Cerebellar cortex (tissue), 1 donor: ENCODE measurements around the gene PRDM1.
"Not testable (repeated sequence)": the region's sequence is repeated elsewhere in the genome, so short reads cannot be mapped to it uniquely, and the experiment has no call there.

Source experiments
- DNase-seq: peaks from one replicate; pipeline ENCODE4 v3.0.0-alpha.2; 2015; ENCODE audit warnings: low spot score

The PRDM1 gene

DNA sequence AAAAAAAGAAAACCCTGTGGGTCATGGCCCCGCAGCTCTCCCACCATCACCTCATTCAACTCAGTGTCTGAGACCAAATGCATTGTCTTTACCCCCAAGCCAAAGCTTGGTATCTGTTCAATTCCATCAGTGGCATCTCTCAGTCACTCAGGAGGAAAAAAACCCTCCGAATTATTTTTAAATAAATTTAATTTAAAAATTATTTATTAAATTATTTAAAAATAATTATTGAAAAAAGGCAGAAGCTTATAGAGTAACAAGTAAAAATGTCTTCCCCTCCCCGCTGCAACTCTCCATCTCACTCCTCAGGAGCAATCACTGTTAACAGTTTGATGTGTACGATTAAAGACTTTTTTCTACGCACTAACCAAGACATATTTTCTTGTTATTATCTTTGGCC, 50.7 kb downstream of the PRDM1 start:
- no peak for DNase-seq

- DNase-seq, result no peak
Measured at GRCh38 chr6:106138151-106138550, 52.0 kb downstream of the PRDM1 start.

DNA sequence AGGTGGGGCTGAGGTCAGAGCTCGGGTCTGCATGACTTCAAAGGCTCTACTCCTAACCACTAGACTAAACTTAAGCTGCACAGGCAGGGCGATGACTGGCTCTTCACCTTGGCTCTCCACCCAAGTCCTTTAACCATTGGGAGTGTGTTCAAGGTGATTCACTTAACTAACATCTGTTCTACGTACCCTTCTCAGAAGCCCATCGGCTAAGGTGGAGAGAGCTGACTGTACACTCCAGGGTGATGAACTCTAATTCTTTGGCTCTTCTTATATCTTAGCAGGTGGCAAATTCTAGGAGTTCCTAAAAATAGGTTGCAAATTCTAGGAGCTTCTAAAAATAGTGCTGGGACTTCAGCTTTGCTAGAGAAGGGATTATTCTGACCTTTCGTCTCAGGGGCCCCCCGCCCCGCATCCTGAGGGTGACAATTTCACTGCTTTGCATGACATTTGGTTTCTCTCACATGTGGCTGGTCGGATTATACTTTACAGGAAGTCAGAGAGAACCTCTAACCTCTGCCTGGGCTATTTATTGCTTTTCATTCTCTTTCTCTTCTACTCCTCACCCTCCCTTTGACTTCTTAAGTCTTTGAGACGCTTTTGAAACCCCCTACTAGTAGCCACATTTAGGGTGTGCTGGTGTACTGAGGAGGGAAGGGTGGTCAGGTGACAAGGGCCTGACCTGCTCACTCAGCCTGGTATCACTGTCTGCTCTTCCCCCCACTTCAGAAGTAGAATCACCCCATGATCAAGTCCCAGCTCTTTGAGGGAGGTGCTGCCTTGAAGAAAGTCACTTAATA, 55.5 kb downstream of the PRDM1 start:
- no peak for DNase-seq

GRCh38 chr6:106142876-106143431, 56.8 kb downstream of the PRDM1 start:
- no peak for DNase-seq

GRCh38 chr6:106143665-106144064, 57.5 kb downstream of the PRDM1 start:
- no peak for DNase-seq

GRCh38 chr6:106145144-106145543, 59.0 kb downstream of the PRDM1 start:
- no peak for DNase-seq

DNA sequence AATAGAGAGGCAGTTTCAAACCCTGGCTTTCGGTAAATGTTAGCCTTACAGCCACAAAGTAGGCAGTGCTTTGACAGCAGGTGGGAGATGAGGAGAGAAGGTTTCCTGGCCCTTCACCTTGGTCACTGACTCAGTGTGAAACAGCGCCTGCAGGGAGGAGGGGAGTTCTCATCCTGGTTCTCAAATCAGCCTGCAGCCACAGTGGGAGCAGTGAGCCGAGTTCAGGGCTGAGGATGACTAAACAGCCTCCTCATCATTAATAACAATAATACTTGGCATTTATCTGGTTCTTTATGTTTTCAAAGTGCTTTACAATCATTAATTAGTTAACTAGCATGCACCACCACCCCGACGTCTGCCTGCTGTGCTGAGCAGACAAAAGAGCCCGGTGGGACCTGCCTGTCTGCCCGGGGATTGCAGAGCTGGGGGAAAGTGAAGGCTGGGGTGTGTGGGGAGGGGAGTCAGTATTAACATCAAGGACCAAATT, 59.6 kb downstream of the PRDM1 start:
- DNase-seq, result no peak

DNA sequence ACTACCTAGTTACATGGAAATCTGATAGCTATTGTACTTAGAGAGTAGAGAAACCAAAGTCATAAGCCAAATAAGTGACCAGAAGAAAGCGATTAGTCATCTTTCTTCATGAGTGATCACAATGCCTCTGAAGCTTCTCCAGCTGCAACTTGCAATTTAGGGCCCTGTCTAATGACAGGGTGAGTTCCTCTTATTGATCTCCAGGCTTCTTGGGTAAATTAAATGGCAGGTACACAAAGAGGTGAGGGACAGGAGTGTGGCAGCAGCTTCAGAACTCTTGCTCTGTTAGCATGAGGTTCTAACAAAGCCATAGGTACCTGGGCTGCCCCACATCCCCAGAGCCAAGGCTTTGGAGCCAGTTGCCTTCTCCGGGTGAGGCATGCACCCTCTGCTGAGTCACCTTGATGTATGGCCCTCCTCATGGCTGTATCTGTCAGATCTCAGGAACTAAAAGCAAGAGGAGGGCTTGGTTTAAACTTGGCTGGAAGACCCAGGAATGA, 60.8 kb downstream of the PRDM1 start:
- no peak for DNase-seq

- no peak for DNase-seq
Measured at GRCh38 chr6:106147476-106147875, 61.3 kb downstream of the PRDM1 start.

DNA sequence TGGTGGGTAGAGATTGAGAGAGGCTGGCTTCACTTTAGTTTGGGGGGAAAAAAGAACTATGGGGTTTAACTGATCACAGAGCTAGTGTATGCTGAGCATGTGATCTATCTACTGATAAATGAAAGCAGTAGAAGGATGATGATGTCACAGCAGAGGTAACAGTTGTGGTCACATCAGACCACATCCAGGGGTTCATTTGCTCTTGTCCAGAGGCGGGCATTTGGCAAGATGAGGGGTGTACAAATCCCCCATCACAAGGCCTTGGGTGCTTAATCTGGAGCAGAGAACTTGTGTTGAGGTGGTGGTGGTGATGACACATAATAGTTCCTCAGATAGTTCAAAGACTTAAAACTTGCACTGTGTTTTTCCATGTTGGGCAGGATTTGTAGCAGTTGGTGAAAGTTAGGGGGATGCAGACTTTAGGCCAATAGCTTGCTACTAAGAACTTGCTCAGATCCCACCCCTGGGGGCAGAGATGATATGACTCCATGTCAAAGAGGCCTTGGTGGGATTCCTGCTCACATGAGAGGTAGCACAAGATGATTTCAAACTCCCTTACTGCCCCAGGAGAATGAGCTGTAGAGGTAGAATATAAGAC, 63.4 kb downstream of the PRDM1 start:
- no peak for DNase-seq

DNA sequence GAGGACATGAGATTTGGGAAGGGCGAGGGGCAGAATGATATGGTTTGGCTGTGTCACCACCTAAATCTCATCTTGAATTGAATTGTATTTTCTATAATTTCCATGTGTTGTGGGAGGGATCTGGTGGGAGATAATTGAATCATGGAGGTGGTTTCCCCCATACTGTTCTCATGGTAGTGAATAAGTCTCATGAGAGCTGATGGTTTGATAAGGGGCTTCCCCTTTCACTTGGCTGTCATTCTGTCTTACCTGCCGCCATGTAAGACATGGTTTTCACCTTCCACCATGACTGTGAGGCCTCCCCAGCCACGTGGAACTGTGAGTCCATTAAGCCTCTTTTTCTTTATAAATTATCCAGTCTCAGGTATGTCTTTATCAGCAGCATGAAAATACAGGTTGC, 66.3 kb downstream of the PRDM1 start:
- DNase-seq, result not testable (repeated sequence)

DNA sequence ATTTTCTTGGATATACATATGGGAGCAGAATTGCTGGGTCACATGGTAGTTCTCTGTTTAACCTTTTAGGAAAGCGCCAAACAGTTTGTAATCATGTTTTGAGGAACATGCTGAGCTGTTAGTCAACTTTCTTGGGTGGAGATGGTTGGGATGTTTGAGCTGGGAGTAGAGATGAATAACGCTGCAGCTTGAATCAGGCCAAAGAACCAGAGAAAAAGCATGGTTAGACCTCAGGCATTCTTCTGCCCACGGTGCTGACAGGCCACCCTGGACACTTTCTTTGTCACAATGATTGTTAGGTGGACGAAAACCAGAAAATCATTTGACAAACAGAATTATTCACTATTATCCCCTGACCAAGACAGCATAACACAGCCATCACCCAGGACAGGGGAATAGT, 66.8 kb downstream of the PRDM1 start:
- DNase-seq, result no peak

DNA sequence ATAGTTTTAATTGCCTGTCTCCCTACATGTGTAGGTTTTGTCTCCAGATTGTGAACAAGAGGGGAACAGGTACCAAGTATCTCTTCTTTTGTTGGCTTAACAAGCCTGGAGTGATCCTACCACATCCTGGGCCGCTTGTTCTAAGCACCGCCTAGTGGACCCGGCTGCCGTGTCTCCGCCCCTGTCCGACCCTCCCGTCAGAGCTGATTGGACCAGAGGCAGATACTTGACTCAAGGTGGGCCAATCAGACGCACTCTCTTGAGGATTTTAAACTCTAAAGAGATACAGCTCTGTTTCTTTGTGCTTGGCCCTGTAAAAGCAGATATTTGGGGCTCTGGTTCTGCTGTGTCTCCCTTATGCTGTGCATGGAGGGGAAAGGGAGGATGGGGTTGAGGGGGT, 68.2 kb downstream of the PRDM1 start:
- DNase-seq, result no peak

GRCh38 chr6:106155219-106155830, 69.2 kb downstream of the PRDM1 start:
- no peak for DNase-seq

DNA sequence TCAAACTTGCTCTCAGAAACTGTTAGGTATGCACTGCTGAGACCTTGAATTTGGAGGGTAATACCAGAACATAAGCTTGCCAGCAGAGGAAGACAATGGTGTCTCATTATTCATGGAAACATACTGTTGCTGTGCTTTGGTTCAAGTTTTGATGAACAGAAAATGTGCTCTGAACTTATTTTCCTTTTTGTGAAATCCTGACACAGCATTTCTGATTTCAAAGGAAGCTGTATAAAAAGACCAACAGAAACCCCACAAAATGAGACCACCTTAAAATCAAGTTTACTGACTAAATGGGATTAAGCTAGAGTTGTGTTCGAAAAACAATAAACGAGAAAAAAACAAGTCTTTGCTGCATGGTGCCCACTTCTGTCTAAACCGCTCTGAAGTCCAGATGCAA, 70.3 kb downstream of the PRDM1 start:
- DNase-seq, result no peak

GRCh38 chr6:106156863-106157262, 70.7 kb downstream of the PRDM1 start:
- no peak for DNase-seq

DNA sequence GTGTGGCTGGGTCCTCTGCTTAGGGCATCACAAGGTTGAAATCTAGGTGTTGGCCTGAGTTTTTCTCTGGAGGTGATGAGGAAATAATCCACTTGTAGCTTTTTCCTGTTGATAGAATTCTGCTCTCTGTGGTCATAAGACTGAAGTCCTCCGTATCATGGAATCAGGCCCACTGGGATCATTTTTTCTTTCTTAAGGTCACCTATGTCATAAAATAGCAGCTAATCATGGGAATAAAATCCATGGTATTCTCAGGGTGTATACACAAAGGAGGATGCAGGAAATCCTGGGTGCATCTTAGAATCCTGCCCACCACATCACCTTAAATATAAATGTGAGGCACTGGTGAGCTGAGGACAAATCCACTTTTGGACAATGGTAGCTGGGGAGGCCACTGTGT, 72.7 kb downstream of the PRDM1 start:
- DNase-seq, result no peak
